NCI-H345 treated with DMSO at 0.1 percent for 48 hours (cell line): ENCODE data around the gene CRYGS.
A peak's percentile ranks its signal among the peaks of the same experiment; 100 is the strongest.
"Not testable (repeated sequence)": the region's sequence is repeated elsewhere in the genome, so short reads cannot be mapped to it uniquely, and the experiment has no call there.

Experiments used
- DNase-seq: peaks from one replicate; lab custom pipeline; 2025; ENCODE audit not compliant: unreplicated experiment; lab: John Stamatoyannopoulos, UW

The CRYGS gene

GRCh38 chr3:186564586-186564985 lies 20.4 kb upstream of the CRYGS start:
- DNase-seq: no peak

- no peak for DNase-seq
These were observed 8.3 kb upstream of the CRYGS start for GRCh38 chr3:186552408-186553031.

- no peak for DNase-seq
These were observed 7.2 kb upstream of the CRYGS start for GRCh38 chr3:186551387-186551786.

- DNase-seq: no peak
These were observed 5.3 kb upstream of the CRYGS start for GRCh38 chr3:186549497-186549896.

GRCh38 chr3:186540835-186541226 lies 3.3 kb downstream of the CRYGS start:
- no peak for DNase-seq

- DNase-seq: peak; percentile 71
These were observed 3.9 kb downstream of the CRYGS start for GRCh38 chr3:186540221-186540834.

GRCh38 chr3:186538779-186539178 lies 5.4 kb downstream of the CRYGS start:
- no peak for DNase-seq

GRCh38 chr3:186536883-186537844 lies 7.0 kb downstream of the CRYGS start:
- no peak for DNase-seq

- no peak for DNase-seq
These were observed 10.0 kb downstream of the CRYGS start for GRCh38 chr3:186534113-186534669.

GRCh38 chr3:186532598-186533072 lies 11.5 kb downstream of the CRYGS start:
- DNase-seq: no peak

GRCh38 chr3:186531694-186532093 lies 12.5 kb downstream of the CRYGS start:
- not testable (repeated sequence) for DNase-seq

- no peak for DNase-seq
These were observed 13.8 kb downstream of the CRYGS start for GRCh38 chr3:186530415-186530814.

- no peak for DNase-seq
These were observed 14.8 kb downstream of the CRYGS start for GRCh38 chr3:186529201-186529999.

GRCh38 chr3:186526256-186526606 lies 17.9 kb downstream of the CRYGS start:
- no peak for DNase-seq

- no peak for DNase-seq
These were observed 18.6 kb downstream of the CRYGS start for GRCh38 chr3:186525369-186526255.

- DNase-seq: no peak
These were observed 19.6 kb downstream of the CRYGS start for GRCh38 chr3:186524616-186525015.

GRCh38 chr3:186523434-186523833 lies 20.7 kb downstream of the CRYGS start:
- DNase-seq: no peak

GRCh38 chr3:186523022-186523421 lies 21.2 kb downstream of the CRYGS start:
- DNase-seq: no peak

GRCh38 chr3:186520957-186521842 lies 23.0 kb downstream of the CRYGS start:
- no peak for DNase-seq
